ENCODE data around the gene SLC25A47. TPM values are rescaled to one million over a fixed set of nuclear protein-coding genes. Genes with fewer than 3 reads are reported as not detected.

The SLC25A47 gene
- total and polyA plus RNA-seq, 2 experiments from 2014 or later: 0.09 TPM; not detected in 1

GRCh38 chr14:100314724-100315123 is 8.4 kb upstream of the SLC25A47 start:
- H3K27ac ChIP-seq: no peak overlapping the region
- no peak overlapping the region for H3K4me3 ChIP-seq
- no peaks in the 10 kb centered on the region for H3K27me3 ChIP-seq
- no peaks in the 10 kb centered on the region for H3K36me3 ChIP-seq
- DNase-seq (ENCODE audit: low read depth in 1 of 2, low spot score in 1 of 2): no peak
- TF ChIP-seq, protein P1, sequence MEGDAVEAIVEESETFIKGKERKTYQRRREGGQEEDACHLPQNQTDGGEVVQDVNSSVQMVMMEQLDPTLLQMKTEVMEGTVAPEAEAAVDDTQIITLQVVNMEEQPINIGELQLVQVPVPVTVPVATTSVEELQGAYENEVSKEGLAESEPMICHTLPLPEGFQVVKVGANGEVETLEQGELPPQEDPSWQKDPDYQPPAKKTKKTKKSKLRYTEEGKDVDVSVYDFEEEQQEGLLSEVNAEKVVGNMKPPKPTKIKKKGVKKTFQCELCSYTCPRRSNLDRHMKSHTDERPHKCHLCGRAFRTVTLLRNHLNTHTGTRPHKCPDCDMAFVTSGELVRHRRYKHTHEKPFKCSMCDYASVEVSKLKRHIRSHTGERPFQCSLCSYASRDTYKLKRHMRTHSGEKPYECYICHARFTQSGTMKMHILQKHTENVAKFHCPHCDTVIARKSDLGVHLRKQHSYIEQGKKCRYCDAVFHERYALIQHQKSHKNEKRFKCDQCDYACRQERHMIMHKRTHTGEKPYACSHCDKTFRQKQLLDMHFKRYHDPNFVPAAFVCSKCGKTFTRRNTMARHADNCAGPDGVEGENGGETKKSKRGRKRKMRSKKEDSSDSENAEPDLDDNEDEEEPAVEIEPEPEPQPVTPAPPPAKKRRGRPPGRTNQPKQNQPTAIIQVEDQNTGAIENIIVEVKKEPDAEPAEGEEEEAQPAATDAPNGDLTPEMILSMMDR (IDR thresholded peaks at IDR 0.05; ENCODE audit: low read depth, low read length): no peak
- no peaks in the 10 kb centered on the region for H3K9me3 ChIP-seq (ENCODE audit: low read depth)
- H3K4me1 ChIP-seq (ENCODE audit: low read depth): peaks cover 26% of the 10 kb centered on the region

DNA sequence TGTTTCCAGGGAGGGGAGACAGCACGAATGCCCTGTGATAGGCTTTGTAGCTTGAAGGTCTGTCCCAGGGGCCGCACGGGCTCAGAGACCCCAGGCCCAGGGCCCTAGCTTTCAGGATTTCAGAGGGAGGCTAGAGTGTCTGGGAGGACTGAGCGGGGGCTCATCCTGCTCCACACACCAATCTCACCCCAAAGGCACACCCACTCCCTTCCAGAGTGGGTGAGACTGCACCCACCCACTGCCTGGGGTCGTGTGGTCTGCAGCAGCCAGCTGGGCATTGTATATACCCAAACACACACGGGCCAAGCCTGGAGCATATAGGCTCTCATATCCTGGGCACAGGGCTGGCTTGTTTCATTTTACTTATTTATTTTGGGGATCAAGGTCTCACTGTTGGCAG is 5.8 kb upstream of the SLC25A47 start:
- Histone ChIP-seq H3K4me1 (ENCODE audit: low read depth) (peaks cover 26% of the 10 kb centered on the region), H3K9me3 (ENCODE audit: low read depth) (no peaks in the 10 kb centered on the region), H3K27ac (no peak overlapping the region), H3K27me3 (no peaks in the 10 kb centered on the region), H3K4me3 (no peak overlapping the region), H3K36me3 (no peaks in the 10 kb centered on the region)
- DNase-seq (ENCODE audit: low read depth in 1 of 2, low spot score in 1 of 2): no peak
- TF ChIP-seq, protein P1 (IDR thresholded peaks at IDR 0.05; ENCODE audit: low read depth, low read length): no peak

DNA sequence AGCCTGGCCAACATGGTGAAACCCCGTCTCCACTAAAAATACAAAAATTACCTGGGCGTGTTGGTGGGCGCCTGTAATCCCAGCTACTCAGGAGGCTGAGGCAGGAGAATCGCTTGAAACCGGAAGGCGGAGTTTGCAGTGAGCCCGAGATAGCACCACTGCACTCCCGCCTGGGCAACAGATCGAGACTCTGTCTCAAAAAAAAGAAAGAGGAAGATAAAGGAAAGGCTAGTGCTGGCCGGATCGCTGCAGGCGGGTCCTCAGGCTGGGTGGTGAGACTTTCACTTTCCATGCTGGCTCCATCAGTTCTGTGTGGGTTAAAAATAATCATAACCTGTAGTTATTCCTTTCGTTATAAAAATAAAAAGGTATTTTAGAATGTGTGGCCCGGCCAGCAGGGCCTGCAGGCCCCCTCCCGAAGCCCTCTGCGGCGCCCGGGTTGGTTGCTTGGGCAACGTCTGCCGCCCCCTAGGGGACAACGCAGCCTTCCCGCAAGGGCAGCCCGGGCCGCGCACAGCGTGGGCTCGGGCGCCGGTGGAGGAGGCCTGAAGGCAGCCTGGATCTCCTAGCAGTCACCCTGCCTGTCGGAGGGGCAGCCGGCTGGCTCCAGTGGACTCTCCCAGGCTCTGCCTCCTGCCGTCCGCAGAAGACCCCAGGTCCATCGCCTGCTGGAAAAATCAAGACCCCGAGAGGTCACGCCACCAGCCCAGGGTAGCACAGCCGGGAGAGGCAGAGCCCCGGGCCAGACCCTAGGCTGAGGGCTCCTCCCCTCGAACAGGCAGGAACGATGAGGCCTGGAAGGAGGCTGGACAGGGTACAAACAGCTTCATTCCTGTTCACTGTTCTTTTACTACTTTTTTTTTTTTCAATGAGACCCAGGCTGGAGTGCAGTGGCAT is 5.0 kb upstream of the SLC25A47 start:
- Histone ChIP-seq H3K4me3 (no peak overlapping the region), H3K27ac (peak overlapping the region; percentile 9), H3K4me1 (ENCODE audit: low read depth) (peaks cover 19% of the 10 kb centered on the region), H3K9me3 (ENCODE audit: low read depth) (no peaks in the 10 kb centered on the region), H3K36me3 (no peaks in the 10 kb centered on the region), H3K27me3 (no peaks in the 10 kb centered on the region)
- TF ChIP-seq, protein P1 (IDR thresholded peaks at IDR 0.05; ENCODE audit: low read depth, low read length): peak; percentile 90
- peak; percentile 55 to 80 for DNase-seq (ENCODE audit: low read depth in 1 of 2, low spot score in 1 of 2)

DNA sequence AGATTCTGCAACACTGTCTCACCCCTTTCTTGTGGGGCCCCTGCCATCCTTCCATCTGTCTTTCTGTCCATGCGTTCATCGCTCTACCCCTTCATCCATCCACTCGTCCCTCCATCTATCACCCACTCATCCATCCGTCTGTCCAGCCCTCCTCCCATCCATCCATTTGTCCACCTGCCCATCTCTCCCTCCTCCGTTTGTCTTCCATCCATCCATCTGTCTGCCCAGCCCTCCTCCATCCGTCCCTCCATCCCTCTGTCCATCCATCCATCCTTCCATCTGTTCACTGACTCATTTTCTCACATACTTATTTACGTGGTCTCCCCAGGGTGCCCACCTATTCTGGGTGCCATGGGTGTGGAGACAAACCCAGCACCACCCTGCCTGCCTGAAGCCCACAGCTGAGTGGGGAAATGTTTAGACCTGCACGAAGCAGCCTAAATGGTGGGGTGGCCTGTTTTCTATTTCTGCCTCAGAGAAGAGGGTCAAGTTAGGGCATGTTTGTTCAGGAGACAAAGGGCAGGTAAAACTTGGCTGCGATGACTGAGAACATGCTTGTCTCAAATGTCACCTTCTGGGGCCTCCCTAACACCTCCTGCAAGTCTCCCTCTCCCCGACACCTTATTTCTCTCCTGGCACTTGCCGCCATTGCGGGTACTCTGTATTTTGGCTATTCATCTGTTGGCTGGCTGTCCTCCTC is 2.8 kb upstream of the SLC25A47 start:
- H3K27ac ChIP-seq: no peak overlapping the region
- DNase-seq (ENCODE audit: low read depth in 1 of 2, low spot score in 1 of 2): no peak
- no peaks in the 10 kb centered on the region for H3K9me3 ChIP-seq (ENCODE audit: low read depth)
- no peaks in the 10 kb centered on the region for H3K36me3 ChIP-seq
- no peaks in the 10 kb centered on the region for H3K27me3 ChIP-seq
- H3K4me1 ChIP-seq (ENCODE audit: low read depth): peaks cover 9% of the 10 kb centered on the region
- no peak overlapping the region for H3K4me3 ChIP-seq
- TF ChIP-seq, protein P1 (IDR thresholded peaks at IDR 0.05; ENCODE audit: low read depth, low read length): no peak

DNA sequence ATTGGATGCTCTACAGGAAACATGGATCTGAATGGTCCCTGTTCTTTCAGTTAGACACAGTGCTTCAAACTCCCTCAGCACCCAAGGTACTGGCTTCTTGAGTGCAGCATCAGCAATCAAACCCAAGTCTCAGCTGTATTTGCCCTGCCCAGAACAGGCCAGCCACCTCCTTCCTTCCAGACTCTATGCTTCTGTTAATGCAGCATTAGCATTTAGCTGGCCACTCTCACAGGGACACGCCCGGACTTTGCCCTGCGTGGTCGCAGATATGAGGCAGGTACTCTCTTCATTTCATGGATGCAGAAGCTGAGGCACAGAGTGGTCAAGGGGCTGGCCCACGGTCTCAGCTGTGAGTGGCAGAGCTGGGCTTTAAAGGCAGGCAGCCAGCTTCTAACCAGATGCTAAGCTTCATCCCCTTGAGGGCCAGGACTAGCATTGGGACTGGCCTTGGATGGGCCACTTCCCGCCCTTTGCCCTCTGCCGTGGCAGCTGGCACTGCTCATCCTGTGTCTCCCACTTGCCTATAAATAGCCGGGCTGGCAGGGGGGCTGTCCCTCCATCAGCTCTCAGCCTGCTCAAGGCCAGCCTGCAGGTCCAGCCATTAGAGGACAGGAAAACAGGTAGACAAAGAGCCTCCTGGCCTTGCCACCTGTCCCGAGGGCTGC is 1.5 kb upstream of the SLC25A47 start:
- Histone ChIP-seq H3K36me3 (no peaks in the 10 kb centered on the region), H3K27ac (no peak overlapping the region), H3K4me1 (ENCODE audit: low read depth) (peaks cover 9% of the 10 kb centered on the region), H3K9me3 (ENCODE audit: low read depth) (no peaks in the 10 kb centered on the region), H3K27me3 (no peaks in the 10 kb centered on the region), H3K4me3 (no peak overlapping the region)
- TF ChIP-seq, protein P1 (IDR thresholded peaks at IDR 0.05; ENCODE audit: low read depth, low read length): no peak
- no peak for DNase-seq (ENCODE audit: low read depth in 1 of 2, low spot score in 1 of 2)
